ENCODE data around the gene PIK3R5.

Gene PIK3R5

GRCh38 chr17:8921147-8921546, 44.4 kb downstream of the PIK3R5 start:
- no peak for DNase-seq

GRCh38 chr17:8918807-8919465, 46.6 kb downstream of the PIK3R5 start:
- no peak for DNase-seq

GRCh38 chr17:8916466-8916865, 49.0 kb downstream of the PIK3R5 start:
- DNase-seq, result no peak

- no peak for DNase-seq
Measured at GRCh38 chr17:8914554-8914953, 51.0 kb downstream of the PIK3R5 start.

GRCh38 chr17:8913879-8914278, 51.6 kb downstream of the PIK3R5 start:
- DNase-seq, result no peak

GRCh38 chr17:8913091-8913490, 52.4 kb downstream of the PIK3R5 start:
- DNase-seq, result no peak

- no peak for DNase-seq
Measured at GRCh38 chr17:8912084-8912981, 53.2 kb downstream of the PIK3R5 start.

GRCh38 chr17:8910969-8911604, 54.4 kb downstream of the PIK3R5 start:
- DNase-seq, result no peak

- DNase-seq, result no peak
Measured at GRCh38 chr17:8909586-8910270, 55.8 kb downstream of the PIK3R5 start.

- DNase-seq, result no peak
Measured at GRCh38 chr17:8905331-8905730, 60.2 kb downstream of the PIK3R5 start.

GRCh38 chr17:8904686-8905085, 60.8 kb downstream of the PIK3R5 start:
- no peak for DNase-seq

GRCh38 chr17:8904201-8904600, 61.3 kb downstream of the PIK3R5 start:
- DNase-seq, result no peak

GRCh38 chr17:8900626-8901585, 64.6 kb downstream of the PIK3R5 start:
- DNase-seq, result peak; percentile 50

- peak; percentile 37 for DNase-seq
Measured at GRCh38 chr17:8900207-8900606, 65.3 kb downstream of the PIK3R5 start.

- no peak for DNase-seq
Measured at GRCh38 chr17:8898636-8899035, 66.9 kb downstream of the PIK3R5 start.

GRCh38 chr17:8898126-8898525, 67.4 kb downstream of the PIK3R5 start:
- peak; percentile 52 for DNase-seq

GRCh38 chr17:8896641-8897635, 68.6 kb downstream of the PIK3R5 start:
- DNase-seq, result no peak

GRCh38 chr17:8896087-8896486, 69.4 kb downstream of the PIK3R5 start:
- no peak for DNase-seq

GRCh38 chr17:8894673-8895578, 70.6 kb downstream of the PIK3R5 start:
- DNase-seq, result peak; percentile 88

Measured in hematopoietic multipotent progenitor cell treated with erythropoietin and hydrocortisone succinate and interleukin-3 and kit ligand, for 6 days (in vitro differentiated cells).